Measurements from ENCODE around the gene SGCD.
A peak's percentile ranks its signal among the peaks of the same experiment; 100 is the strongest.

SGCD gene

DNA sequence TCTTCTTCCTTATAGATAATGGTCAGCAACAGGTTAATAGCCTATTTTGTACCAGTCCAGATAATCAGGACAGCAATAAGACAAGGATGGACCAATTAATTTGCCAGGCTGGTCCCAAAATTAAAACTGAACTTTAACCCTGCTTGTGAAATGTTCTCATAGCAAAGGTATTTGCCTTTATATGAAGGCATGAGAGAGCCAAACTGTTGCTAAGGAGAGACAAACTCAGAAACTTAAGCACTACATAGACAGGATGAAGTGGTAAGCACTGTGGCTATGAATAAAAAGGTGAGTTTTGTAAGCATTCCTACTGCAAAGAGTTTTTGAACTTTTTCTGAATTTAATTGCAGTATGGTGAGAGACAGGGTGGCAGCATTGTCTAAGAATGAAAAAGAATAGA, 348.4 kb downstream of the SGCD start:
- Histone ChIP-seq H2BK5ac (ENCODE audit: low read length) (no peak overlapping the region), H3K9ac (ENCODE audit: low read depth, low read length, poor library complexity) (no peak overlapping the region), H3K4me2 (ENCODE audit: insufficient read depth, low read length, poor library complexity, severe bottlenecking) (no peak overlapping the region), H3K79me1 (ENCODE audit: low read depth, low read length) (no peaks in the 10 kb centered on the region), H3K9me3 (replicated peaks in 1 of 2; ENCODE audit: control insufficient read depth in 2 of 2, insufficient read depth in 1 of 2, low read depth in 1 of 2, low read length in 2 of 2) (no peaks in the 10 kb centered on the region), H4K8ac (ENCODE audit: low read depth, low read length) (no peak overlapping the region), H2BK120ac (ENCODE audit: low read depth, low read length) (no peak overlapping the region), H3K27ac (replicated peaks; ENCODE audit: low read length) (no peak overlapping the region), H3K27me3 (ENCODE audit: control insufficient read depth in 3 of 3, insufficient read depth in 3 of 3, low read depth in 1 of 3, low read length in 3 of 3) (no peaks in the 10 kb centered on the region), H2BK15ac (ENCODE audit: low read length) (no peak overlapping the region), H3K18ac (ENCODE audit: low read length) (no peak overlapping the region), H3K14ac (ENCODE audit: low read length) (no peak overlapping the region), H3K36me3 (replicated peaks in 1 of 2; ENCODE audit: control insufficient read depth in 2 of 2, insufficient read depth in 2 of 2, low read length in 2 of 2) (no peaks in the 10 kb centered on the region), H3K4me3 (ENCODE audit: low read length in 2 of 2) (no peak overlapping the region), H3K4ac (ENCODE audit: low read length) (no peak overlapping the region), H4K91ac (ENCODE audit: low read depth, low read length, poor library complexity) (no peak overlapping the region), H3K4me1 (ENCODE audit: control insufficient read depth in 2 of 2, insufficient read depth in 1 of 2, low read depth in 1 of 2, low read length in 2 of 2) (peaks cover 0 to 5% of the 10 kb centered on the region in 2 donors), H2AK5ac (ENCODE audit: low read depth, low read length) (no peak overlapping the region), H2AFZ (ENCODE audit: low read length) (no peak overlapping the region), H3K23ac (ENCODE audit: low read depth, low read length, poor library complexity) (no peak overlapping the region), H2BK12ac (ENCODE audit: low read length) (no peak overlapping the region)
- DNase-seq (ENCODE audit: low spot score): no peak

DNA sequence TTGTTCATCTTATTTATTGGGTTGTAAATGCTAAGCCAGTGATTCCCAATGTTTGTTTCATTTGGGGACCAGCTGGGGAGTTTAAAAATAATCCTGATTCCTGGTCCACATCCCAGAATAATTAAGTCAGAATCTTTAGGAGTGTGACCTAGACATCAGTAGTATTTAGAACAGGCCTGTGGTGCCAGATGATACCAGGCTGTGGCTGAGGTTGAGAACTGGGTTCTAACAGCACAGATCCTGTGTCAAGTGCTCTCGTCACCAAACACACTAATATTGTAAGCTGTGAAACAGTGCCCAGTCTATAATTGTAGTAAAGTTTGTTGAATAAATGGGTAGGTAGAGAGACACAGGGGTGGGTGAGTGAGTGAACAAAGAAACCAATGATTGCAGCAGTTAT, 351.0 kb downstream of the SGCD start:
- Histone ChIP-seq H4K8ac (ENCODE audit: low read depth, low read length) (no peak overlapping the region), H3K4me1 (ENCODE audit: control insufficient read depth in 2 of 2, insufficient read depth in 1 of 2, low read depth in 1 of 2, low read length in 2 of 2) (peaks cover 0 to 3% of the 10 kb centered on the region in 2 donors), H2BK5ac (ENCODE audit: low read length) (no peak overlapping the region), H3K36me3 (replicated peaks in 1 of 2; ENCODE audit: control insufficient read depth in 2 of 2, insufficient read depth in 2 of 2, low read length in 2 of 2) (no peaks in the 10 kb centered on the region), H3K27ac (replicated peaks; ENCODE audit: low read length) (no peak overlapping the region), H4K91ac (ENCODE audit: low read depth, low read length, poor library complexity) (no peak overlapping the region), H3K4me2 (ENCODE audit: insufficient read depth, low read length, poor library complexity, severe bottlenecking) (no peak overlapping the region), H2BK15ac (ENCODE audit: low read length) (no peak overlapping the region), H3K18ac (ENCODE audit: low read length) (no peak overlapping the region), H2AK5ac (ENCODE audit: low read depth, low read length) (no peak overlapping the region), H3K4ac (ENCODE audit: low read length) (no peak overlapping the region), H3K9me3 (replicated peaks in 1 of 2; ENCODE audit: control insufficient read depth in 2 of 2, insufficient read depth in 1 of 2, low read depth in 1 of 2, low read length in 2 of 2) (no peaks in the 10 kb centered on the region), H3K79me1 (ENCODE audit: low read depth, low read length) (no peaks in the 10 kb centered on the region), H3K14ac (ENCODE audit: low read length) (no peak overlapping the region), H2BK12ac (ENCODE audit: low read length) (no peak overlapping the region), H3K9ac (ENCODE audit: low read depth, low read length, poor library complexity) (no peak overlapping the region), H2BK120ac (ENCODE audit: low read depth, low read length) (no peak overlapping the region), H3K27me3 (ENCODE audit: control insufficient read depth in 3 of 3, insufficient read depth in 3 of 3, low read depth in 1 of 3, low read length in 3 of 3) (no peaks in the 10 kb centered on the region), H2AFZ (ENCODE audit: low read length) (no peak overlapping the region), H3K23ac (ENCODE audit: low read depth, low read length, poor library complexity) (no peak overlapping the region), H3K4me3 (ENCODE audit: low read length in 2 of 2) (no peak overlapping the region)
- WGBS, 2 donors (ENCODE audit: extremely low coverage in 2 of 2, insufficient read length in 2 of 2, insufficient replicate concordance in 1 of 2): no CpG with 5 or more reads among the region's 1 CpG
- DNase-seq (ENCODE audit: low spot score): no peak

DNA sequence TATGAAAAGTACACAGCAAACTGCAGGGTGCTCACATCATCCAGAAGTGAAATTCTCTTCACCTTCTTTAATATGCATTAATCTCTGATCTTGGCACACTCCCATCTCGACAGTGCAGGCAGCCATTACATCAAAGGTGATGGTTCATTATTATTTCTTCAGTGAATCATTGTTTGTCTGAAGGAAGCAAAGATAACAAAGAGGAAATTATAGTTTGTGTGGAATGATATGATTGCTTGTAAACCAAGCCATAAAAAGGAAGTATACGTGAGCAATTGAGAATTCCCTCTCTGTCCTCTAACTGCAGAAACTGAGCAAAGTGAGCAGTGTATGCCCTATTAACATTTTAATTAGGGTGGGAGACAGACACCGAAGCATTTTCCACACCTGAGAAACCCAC, 351.5 kb downstream of the SGCD start:
- no peak overlapping the region for H4K91ac ChIP-seq (ENCODE audit: low read depth, low read length, poor library complexity)
- no peak overlapping the region for H2BK5ac ChIP-seq (ENCODE audit: low read length)
- no peak overlapping the region for H3K27ac ChIP-seq (replicated peaks; ENCODE audit: low read length)
- no peak overlapping the region for H3K23ac ChIP-seq (ENCODE audit: low read depth, low read length, poor library complexity)
- H3K9me3 ChIP-seq (replicated peaks in 1 of 2; ENCODE audit: control insufficient read depth in 2 of 2, insufficient read depth in 1 of 2, low read depth in 1 of 2, low read length in 2 of 2): no peaks in the 10 kb centered on the region
- H3K79me1 ChIP-seq (ENCODE audit: low read depth, low read length): no peaks in the 10 kb centered on the region
- no peak overlapping the region for H3K18ac ChIP-seq (ENCODE audit: low read length)
- no peaks in the 10 kb centered on the region for H3K36me3 ChIP-seq (replicated peaks in 1 of 2; ENCODE audit: control insufficient read depth in 2 of 2, insufficient read depth in 2 of 2, low read length in 2 of 2)
- H2BK12ac ChIP-seq (ENCODE audit: low read length): no peak overlapping the region
- H4K8ac ChIP-seq (ENCODE audit: low read depth, low read length): no peak overlapping the region
- no peak overlapping the region for H3K9ac ChIP-seq (ENCODE audit: low read depth, low read length, poor library complexity)
- no peak overlapping the region for H2AK5ac ChIP-seq (ENCODE audit: low read depth, low read length)
- H3K27me3 ChIP-seq (ENCODE audit: control insufficient read depth in 3 of 3, insufficient read depth in 3 of 3, low read depth in 1 of 3, low read length in 3 of 3): no peaks in the 10 kb centered on the region
- H3K4me3 ChIP-seq (ENCODE audit: low read length in 2 of 2): no peak overlapping the region
- no peak overlapping the region for H2BK120ac ChIP-seq (ENCODE audit: low read depth, low read length)
- H3K14ac ChIP-seq (ENCODE audit: low read length): no peak overlapping the region
- peaks cover 0 to 2% of the 10 kb centered on the region in 2 donors for H3K4me1 ChIP-seq (ENCODE audit: control insufficient read depth in 2 of 2, insufficient read depth in 1 of 2, low read depth in 1 of 2, low read length in 2 of 2)
- WGBS, 2 donors (ENCODE audit: extremely low coverage in 2 of 2, insufficient read length in 2 of 2, insufficient replicate concordance in 1 of 2): no CpG with 5 or more reads among the region's 3 CpGs
- no peak overlapping the region for H3K4me2 ChIP-seq (ENCODE audit: insufficient read depth, low read length, poor library complexity, severe bottlenecking)
- no peak overlapping the region for H2AFZ ChIP-seq (ENCODE audit: low read length)
- H2BK15ac ChIP-seq (ENCODE audit: low read length): no peak overlapping the region
- DNase-seq (ENCODE audit: low spot score): no peak
- no peak overlapping the region for H3K4ac ChIP-seq (ENCODE audit: low read length)

DNA sequence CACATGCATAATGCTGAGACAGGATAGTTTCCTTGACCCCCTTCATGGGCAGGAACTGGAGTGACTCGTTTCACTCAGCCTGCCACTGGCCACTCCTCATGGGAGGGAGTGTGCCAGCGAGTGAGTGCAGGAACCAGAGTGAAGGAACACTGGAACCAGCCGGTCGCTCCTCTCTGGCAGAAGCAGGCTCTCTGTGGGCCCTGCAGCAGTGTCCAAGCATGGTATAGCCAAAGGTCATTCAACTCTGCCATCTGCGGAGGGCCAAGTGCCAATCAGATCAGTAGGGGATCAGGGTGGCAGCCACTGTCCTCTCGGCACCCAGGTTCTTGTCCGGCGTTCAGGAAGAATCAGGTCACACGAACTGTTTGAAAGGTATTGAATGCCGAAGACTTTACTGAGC, 353.9 kb downstream of the SGCD start:
- H3K27ac ChIP-seq (replicated peaks; ENCODE audit: low read length): no peak overlapping the region
- no peak overlapping the region for H3K14ac ChIP-seq (ENCODE audit: low read length)
- H2AFZ ChIP-seq (ENCODE audit: low read length): no peak overlapping the region
- no peaks in the 10 kb centered on the region for H3K9me3 ChIP-seq (replicated peaks in 1 of 2; ENCODE audit: control insufficient read depth in 2 of 2, insufficient read depth in 1 of 2, low read depth in 1 of 2, low read length in 2 of 2)
- no peak overlapping the region for H2BK120ac ChIP-seq (ENCODE audit: low read depth, low read length)
- peak overlapping the region; percentile 60 for H2BK12ac ChIP-seq (ENCODE audit: low read length)
- no peaks in the 10 kb centered on the region for H3K36me3 ChIP-seq (replicated peaks in 1 of 2; ENCODE audit: control insufficient read depth in 2 of 2, insufficient read depth in 2 of 2, low read length in 2 of 2)
- no peak overlapping the region for H2BK15ac ChIP-seq (ENCODE audit: low read length)
- no peak overlapping the region for H3K23ac ChIP-seq (ENCODE audit: low read depth, low read length, poor library complexity)
- no peaks in the 10 kb centered on the region for H3K4me1 ChIP-seq (ENCODE audit: control insufficient read depth in 2 of 2, insufficient read depth in 1 of 2, low read depth in 1 of 2, low read length in 2 of 2)
- no peak overlapping the region for H4K91ac ChIP-seq (ENCODE audit: low read depth, low read length, poor library complexity)
- no peaks in the 10 kb centered on the region for H3K79me1 ChIP-seq (ENCODE audit: low read depth, low read length)
- H3K9ac ChIP-seq (ENCODE audit: low read depth, low read length, poor library complexity): no peak overlapping the region
- H3K4me3 ChIP-seq (ENCODE audit: low read length in 2 of 2): no peak overlapping the region
- no CpG with 5 or more reads among the region's 10 CpGs for WGBS, 2 donors (ENCODE audit: extremely low coverage in 2 of 2, insufficient read length in 2 of 2, insufficient replicate concordance in 1 of 2)
- H3K4ac ChIP-seq (ENCODE audit: low read length): no peak overlapping the region
- no peak overlapping the region for H4K8ac ChIP-seq (ENCODE audit: low read depth, low read length)
- H3K27me3 ChIP-seq (ENCODE audit: control insufficient read depth in 3 of 3, insufficient read depth in 3 of 3, low read depth in 1 of 3, low read length in 3 of 3): no peaks in the 10 kb centered on the region
- DNase-seq (ENCODE audit: low spot score): no peak
- H2BK5ac ChIP-seq (ENCODE audit: low read length): no peak overlapping the region
- H3K4me2 ChIP-seq (ENCODE audit: insufficient read depth, low read length, poor library complexity, severe bottlenecking): no peak overlapping the region
- no peak overlapping the region for H2AK5ac ChIP-seq (ENCODE audit: low read depth, low read length)
- H3K18ac ChIP-seq (ENCODE audit: low read length): no peak overlapping the region

All from neuronal stem cell (in vitro differentiated cells).